HepG2 (cell line): ENCODE measurements around the gene AFG1L. TPM values are rescaled to one million over a fixed set of nuclear protein-coding genes. Genes with fewer than 3 reads are reported as not detected.

Experiments used
- ATAC-seq: fragments of 200-7000 bp; cut with Tn5 transposase; 3 replicates; pipeline ENCODE4 v1.9.1; 2020; ENCODE audit warnings: mild to moderate bottlenecking, moderate library complexity
- BruUV-seq: library from RNA; stranded (reverse); fragments of 400-500 nt; replicated peaks from 2 replicates; lab custom pipeline; 2021; lab: Mats Ljungman, UMichigan
- CTCF ChIA-PET: fragments of 300-600 bp; formaldehyde crosslinking; extraction: SDS; loops from one replicate; lab custom pipeline; 2021; ENCODE audit warnings: low total read pairs, inconsistent platforms, low intra/inter-chr PET ratio; lab: Yijun Ruan, JAX
- POLR2A ChIA-PET: fragments of 350-600 bp; sonication (Branson Sonifier 250); formaldehyde crosslinking; loops from one replicate; lab custom pipeline; 2020; ENCODE audit warnings: antibody characterized with exemption, inconsistent platforms; lab: Yijun Ruan, JAX
- DNase-seq: peaks from one replicate; pipeline ENCODE4 v3.0.0-alpha.2; 2015; ENCODE audit warnings: low spot score
- FAIRE-seq: peaks from 3 replicates; lab custom pipeline; 2011; peaks lifted over from hg19 to GRCh38; lab: Jason Lieb, UNC
- H2AFZ ChIP-seq: one replicate; pipeline ENCODE4 v1.6.1; 2011; ENCODE audit warnings: low read length, inconsistent platforms
- H3K27ac ChIP-seq: fragments of 300-600 bp; 3 replicates; pipeline ENCODE4 v1.8.0; 2011; ENCODE audit warnings: mixed run types, mild to moderate bottlenecking, mixed read lengths, low read length, inconsistent platforms; ENCODE audit not compliant: insufficient read depth; ENCODE audit errors: extremely low read length
- H3K27me3 ChIP-seq, 2 experiments: fragments of 200-600 bp in 1 of 2; 2 replicates in 1 of 2; 3 replicates in 1 of 2; pipeline versions ENCODE4 v1.6.0 to v1.8.0; 2011; ENCODE audit warnings: low read length in 2 of 2, mild to moderate bottlenecking in 2 of 2, moderate library complexity in 2 of 2, inconsistent platforms in 1 of 2; ENCODE audit not compliant: insufficient read depth in 2 of 2, control insufficient read depth in 1 of 2
- H3K36me3 ChIP-seq, 2 experiments: fragments of 200-600 bp in 1 of 2; replicated peaks in 1 of 2; 2 replicates in 1 of 2; 3 replicates in 1 of 2; pipeline versions ENCODE4 v1.5.1 to v1.8.0; 2011; ENCODE audit warnings: low read length in 2 of 2, inconsistent platforms in 1 of 2; ENCODE audit not compliant: insufficient read depth in 2 of 2, control insufficient read depth in 1 of 2
- H3K4me1 ChIP-seq: 2 replicates; pipeline ENCODE4 v1.5.1; 2012; ENCODE audit warnings: low read length, inconsistent platforms; ENCODE audit not compliant: insufficient read depth
- H3K4me2 ChIP-seq: 2 replicates; pipeline ENCODE4 v1.6.0; 2011; ENCODE audit warnings: low read depth, low read length, inconsistent platforms
- H3K4me3 ChIP-seq, 3 experiments: fragments of 200-600 bp in 1 of 3; sonication (generic), shearing (Covaris generic) in 1 of 3; replicated peaks in 1 of 3; 2 replicates each; pipeline ENCODE4 v1.5.1; 2011 to 2016; ENCODE audit warnings: low read length in 3 of 3, inconsistent platforms in 2 of 3, low read depth in 2 of 3, mild to moderate bottlenecking in 2 of 3, control low read depth in 1 of 3, mixed read lengths in 1 of 3; ENCODE audit not compliant: insufficient read depth in 1 of 3
- H3K79me2 ChIP-seq: one replicate; pipeline ENCODE4 v1.6.1; 2011; ENCODE audit warnings: low read length, inconsistent platforms; ENCODE audit not compliant: insufficient read depth
- H3K9ac ChIP-seq: 2 replicates; pipeline ENCODE4 v1.6.0; 2011; ENCODE audit warnings: mild to moderate bottlenecking, low read depth, low read length, inconsistent platforms; ENCODE audit not compliant: insufficient read depth
- H3K9me3 ChIP-seq: 2 replicates; pipeline ENCODE4 v1.5.1; 2012; ENCODE audit warnings: mild to moderate bottlenecking, low read length
- H4K20me1 ChIP-seq: 2 replicates; pipeline ENCODE4 v1.6.0; 2011; ENCODE audit warnings: inconsistent platforms, mild to moderate bottlenecking, low read length, moderate library complexity; ENCODE audit not compliant: insufficient read depth
- KDM2A ChIP-seq: sonication (generic); formaldehyde crosslinking; IDR thresholded peaks from 2 replicates; pipeline ENCODE4 v1.4.0; 2020; ENCODE audit warnings: low read depth, missing genetic modification reagents, borderline replicate concordance
- RFX3 ChIP-seq: IDR thresholded peaks from 2 replicates; pipeline ENCODE4 v1.6.1; 2016; ENCODE audit warnings: missing biosample characterization, missing genetic modification reagents
- SOX13 ChIP-seq, 3 experiments: fragments of 450-650 bp in 1 of 3; sonication (generic) in 1 of 3; formaldehyde crosslinking in 1 of 3; IDR thresholded peaks in 2 of 3; conservative IDR thresholded peaks in 1 of 3; 2 replicates each; pipeline versions ENCODE4 v1.5.0 to v1.6.1; 2016 to 2020; ENCODE audit warnings: antibody characterized with exemption in 1 of 3, mild to moderate bottlenecking in 1 of 3, missing compliant biosample characterization in 1 of 3, missing genetic modification reagents in 1 of 3, moderate library complexity in 1 of 3
- SP1 ChIP-seq, 2 experiments: fragments of 450-650 bp in 1 of 2; sonication (generic) in 1 of 2; formaldehyde crosslinking in 1 of 2; IDR thresholded peaks; 2 replicates each; pipeline versions ENCODE4 v1.4.0 to v1.6.1; 2016 to 2020; ENCODE audit warnings: missing genetic modification reagents in 1 of 2
- ZFP1 ChIP-seq: IDR thresholded peaks from 2 replicates; pipeline ENCODE4 v1.6.1; 2016
- ZZZ3 ChIP-seq: sonication (generic); formaldehyde crosslinking; IDR thresholded peaks from 2 replicates; pipeline ENCODE4 v1.4.0; 2020; ENCODE audit warnings: missing genetic modification reagents, mild to moderate bottlenecking, borderline replicate concordance
- WGBS: methylation state at CpG from one replicate; pipeline ENCODE4 v1.1.6; 2017; ENCODE audit warnings: low lambda C conversion rate; 5-methylcytosine and 5-hydroxymethylcytosine counted together
- in situ Hi-C: cut with HindIII; loops from 2 replicates; pipeline ENCODE4 v1.10.0; 2017; ENCODE audit warnings: low pct_unique_long_range_greater_than_20kb; ENCODE audit not compliant: extremely low pct_ligation_motif_present
- intact Hi-C: fragments of 100-400 bp; cut with micrococcal nuclease; formaldehyde crosslinking; loops from one replicate; pipeline ENCODE4 v1.10.0; 2022; ENCODE audit not compliant: unreplicated experiment
- polyA plus RNA-seq, 8 experiments: library from polyadenylated mRNA; depleted of rRNA in 3 of 8; stranded (reverse) in 7 of 8; unstranded in 1 of 8; fragments of >200 nt; fragmentation: Illumina TruSeq in 4 of 8; extraction: Trizol in 4 of 8; gene quantifications; 2 replicates each; pipeline versions ENCODE4 v1.2.1 to v1.2.3, GENCODE V29; 2011 to 2016; ENCODE audit warnings: low read depth in 4 of 8, missing spikeins in 1 of 8, mixed read lengths in 1 of 8; ENCODE audit not compliant: insufficient read depth in 1 of 8
- total RNA-seq, 5 experiments: library from RNA; depleted of rRNA; stranded (reverse); fragments of >200 nt; fragmentation: Illumina TruSeq; extraction: Trizol; gene quantifications; 2 replicates each; pipeline ENCODE4 v1.2.3, GENCODE V29; 2016; ENCODE audit warnings: low read depth in 1 of 5
- TF ChIP-seq, protein P1 (sequence below): sonication (generic); formaldehyde crosslinking; IDR thresholded peaks from 2 replicates; pipeline ENCODE4 v1.5.1; 2020; ENCODE audit warnings: mild to moderate bottlenecking, missing genetic modification reagents
- TF ChIP-seq, protein P2 (sequence below): sonication (generic); formaldehyde crosslinking; IDR thresholded peaks from 2 replicates; pipeline ENCODE4 v1.4.0; 2020; ENCODE audit warnings: missing genetic modification reagents
- TF ChIP-seq, protein P3 (sequence below): sonication (generic); formaldehyde crosslinking; IDR thresholded peaks from 2 replicates; pipeline ENCODE4 v1.5.0; 2020; ENCODE audit warnings: missing genetic modification reagents
- TF ChIP-seq, protein P4 (sequence below): sonication (generic); formaldehyde crosslinking; IDR thresholded peaks from 2 replicates; pipeline ENCODE4 v1.4.0; 2020; ENCODE audit warnings: missing genetic modification reagents, borderline replicate concordance
- TF ChIP-seq, protein P5 (sequence below): sonication (generic); formaldehyde crosslinking; IDR thresholded peaks from 2 replicates; pipeline ENCODE4 v1.8.0; 2022; ENCODE audit warnings: missing genetic modification reagents, mild to moderate bottlenecking, borderline replicate concordance

Gene AFG1L
- total and polyA plus RNA-seq, 2 of the 13 experiments (the other 11 are each of a cell fraction or from before 2014, with no cell fraction given) = 3.1 to 14.0 TPM

DNA sequence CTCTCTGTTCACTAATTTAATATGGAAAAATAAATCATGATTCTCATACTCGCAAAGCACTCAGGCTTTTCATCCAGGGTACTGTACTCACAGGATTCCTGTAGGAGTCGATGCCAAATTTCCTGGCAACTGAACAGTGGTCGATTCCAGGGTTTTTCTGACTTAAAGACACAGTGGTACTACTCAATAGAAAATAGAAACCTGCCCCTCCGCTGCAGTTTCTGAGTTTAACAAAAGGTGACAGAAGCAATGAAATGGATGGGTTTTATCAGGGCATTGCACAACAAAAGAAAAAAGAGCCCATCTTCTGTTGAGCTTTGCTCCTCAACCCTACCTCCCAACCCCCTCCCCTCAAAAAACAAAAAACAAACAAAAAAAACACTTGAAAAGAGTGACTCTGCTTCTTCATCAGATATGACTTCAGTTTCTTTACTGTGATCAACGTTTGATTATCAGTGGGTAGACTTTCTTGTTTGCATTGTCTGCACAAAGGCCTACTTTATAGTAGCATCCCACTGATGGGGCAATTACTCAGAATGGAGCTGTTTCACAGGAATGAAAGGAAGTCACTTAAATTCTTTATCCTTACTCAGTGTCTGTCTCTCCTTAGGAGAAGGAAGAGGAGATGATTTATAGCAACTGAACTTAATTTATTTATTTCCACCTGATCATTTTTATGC, 169.7 kb downstream of the AFG1L start:
- Histone ChIP-seq H4K20me1 (no peaks in the 10 kb centered on the region), H3K27me3 (no peaks in the 10 kb centered on the region), H3K4me2 (no peak overlapping the region), H3K79me2 (no peaks in the 10 kb centered on the region), H2AFZ (no peak overlapping the region), H3K9me3 (no peaks in the 10 kb centered on the region), H3K9ac (no peak overlapping the region), H3K27ac (no peak overlapping the region), H3K4me1 (peaks cover 30% of the 10 kb centered on the region), H3K36me3 (no peaks in the 10 kb centered on the region), H3K4me3 (no peak overlapping the region)
- peak; percentile 54 for FAIRE-seq
- peak; percentile 73 for DNase-seq
- intact Hi-C loops (no loop called here), in situ Hi-C loops (no loop called here)
- ATAC-seq = peak; percentile 73
- 25% methylated on average over 5 of the region's 5 CpGs for WGBS
- POLR2A ChIA-PET = no interaction called here
- CTCF ChIA-PET = no interaction called here
- no TSS peak for BruUV-seq
- no peak for TF ChIP-seq ZZZ3 (CRISPR knock-in tag)
- TF ChIP-seq KDM2A = no peak
- TF ChIP-seq, protein P1, sequence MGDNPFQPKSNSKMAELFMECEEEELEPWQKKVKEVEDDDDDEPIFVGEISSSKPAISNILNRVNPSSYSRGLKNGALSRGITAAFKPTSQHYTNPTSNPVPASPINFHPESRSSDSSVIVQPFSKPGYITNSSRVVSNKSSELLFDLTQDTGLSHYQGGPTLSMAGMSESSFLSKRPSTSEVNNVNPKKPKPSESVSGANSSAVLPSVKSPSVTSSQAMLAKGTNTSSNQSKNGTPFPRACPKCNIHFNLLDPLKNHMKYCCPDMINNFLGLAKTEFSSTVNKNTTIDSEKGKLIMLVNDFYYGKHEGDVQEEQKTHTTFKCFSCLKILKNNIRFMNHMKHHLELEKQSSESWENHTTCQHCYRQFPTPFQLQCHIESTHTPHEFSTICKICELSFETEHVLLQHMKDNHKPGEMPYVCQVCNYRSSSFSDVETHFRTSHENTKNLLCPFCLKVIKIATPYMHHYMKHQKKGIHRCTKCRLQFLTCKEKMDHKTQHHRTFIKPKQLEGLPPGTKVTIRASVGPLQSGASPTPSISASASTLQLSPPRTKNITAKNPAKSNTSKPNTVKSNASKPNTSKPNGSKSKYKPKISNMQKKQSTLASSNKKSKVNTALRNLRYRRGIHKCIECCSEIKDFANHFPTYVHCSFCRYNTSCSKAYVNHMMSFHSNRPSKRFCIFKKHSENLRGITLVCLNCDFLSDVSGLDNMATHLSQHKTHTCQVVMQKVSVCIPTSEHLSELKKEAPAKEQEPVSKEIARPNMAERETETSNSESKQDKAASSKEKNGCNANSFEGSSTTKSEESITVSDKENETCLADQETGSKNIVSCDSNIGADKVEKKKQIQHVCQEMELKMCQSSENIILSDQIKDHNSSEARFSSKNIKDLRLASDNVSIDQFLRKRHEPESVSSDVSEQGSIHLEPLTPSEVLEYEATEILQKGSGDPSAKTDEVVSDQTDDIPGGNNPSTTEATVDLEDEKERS (CRISPR knock-in tag) = no peak
- TF ChIP-seq, protein P2, sequence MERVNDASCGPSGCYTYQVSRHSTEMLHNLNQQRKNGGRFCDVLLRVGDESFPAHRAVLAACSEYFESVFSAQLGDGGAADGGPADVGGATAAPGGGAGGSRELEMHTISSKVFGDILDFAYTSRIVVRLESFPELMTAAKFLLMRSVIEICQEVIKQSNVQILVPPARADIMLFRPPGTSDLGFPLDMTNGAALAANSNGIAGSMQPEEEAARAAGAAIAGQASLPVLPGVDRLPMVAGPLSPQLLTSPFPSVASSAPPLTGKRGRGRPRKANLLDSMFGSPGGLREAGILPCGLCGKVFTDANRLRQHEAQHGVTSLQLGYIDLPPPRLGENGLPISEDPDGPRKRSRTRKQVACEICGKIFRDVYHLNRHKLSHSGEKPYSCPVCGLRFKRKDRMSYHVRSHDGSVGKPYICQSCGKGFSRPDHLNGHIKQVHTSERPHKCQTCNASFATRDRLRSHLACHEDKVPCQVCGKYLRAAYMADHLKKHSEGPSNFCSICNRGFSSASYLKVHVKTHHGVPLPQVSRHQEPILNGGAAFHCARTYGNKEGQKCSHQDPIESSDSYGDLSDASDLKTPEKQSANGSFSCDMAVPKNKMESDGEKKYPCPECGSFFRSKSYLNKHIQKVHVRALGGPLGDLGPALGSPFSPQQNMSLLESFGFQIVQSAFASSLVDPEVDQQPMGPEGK (CRISPR knock-in tag) = peak; percentile 63
- TF ChIP-seq, protein P3, sequence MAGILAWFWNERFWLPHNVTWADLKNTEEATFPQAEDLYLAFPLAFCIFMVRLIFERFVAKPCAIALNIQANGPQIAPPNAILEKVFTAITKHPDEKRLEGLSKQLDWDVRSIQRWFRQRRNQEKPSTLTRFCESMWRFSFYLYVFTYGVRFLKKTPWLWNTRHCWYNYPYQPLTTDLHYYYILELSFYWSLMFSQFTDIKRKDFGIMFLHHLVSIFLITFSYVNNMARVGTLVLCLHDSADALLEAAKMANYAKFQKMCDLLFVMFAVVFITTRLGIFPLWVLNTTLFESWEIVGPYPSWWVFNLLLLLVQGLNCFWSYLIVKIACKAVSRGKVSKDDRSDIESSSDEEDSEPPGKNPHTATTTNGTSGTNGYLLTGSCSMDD (CRISPR knock-in tag) = no peak
- no peak for TF ChIP-seq ZFP1
- TF ChIP-seq, protein P4, sequence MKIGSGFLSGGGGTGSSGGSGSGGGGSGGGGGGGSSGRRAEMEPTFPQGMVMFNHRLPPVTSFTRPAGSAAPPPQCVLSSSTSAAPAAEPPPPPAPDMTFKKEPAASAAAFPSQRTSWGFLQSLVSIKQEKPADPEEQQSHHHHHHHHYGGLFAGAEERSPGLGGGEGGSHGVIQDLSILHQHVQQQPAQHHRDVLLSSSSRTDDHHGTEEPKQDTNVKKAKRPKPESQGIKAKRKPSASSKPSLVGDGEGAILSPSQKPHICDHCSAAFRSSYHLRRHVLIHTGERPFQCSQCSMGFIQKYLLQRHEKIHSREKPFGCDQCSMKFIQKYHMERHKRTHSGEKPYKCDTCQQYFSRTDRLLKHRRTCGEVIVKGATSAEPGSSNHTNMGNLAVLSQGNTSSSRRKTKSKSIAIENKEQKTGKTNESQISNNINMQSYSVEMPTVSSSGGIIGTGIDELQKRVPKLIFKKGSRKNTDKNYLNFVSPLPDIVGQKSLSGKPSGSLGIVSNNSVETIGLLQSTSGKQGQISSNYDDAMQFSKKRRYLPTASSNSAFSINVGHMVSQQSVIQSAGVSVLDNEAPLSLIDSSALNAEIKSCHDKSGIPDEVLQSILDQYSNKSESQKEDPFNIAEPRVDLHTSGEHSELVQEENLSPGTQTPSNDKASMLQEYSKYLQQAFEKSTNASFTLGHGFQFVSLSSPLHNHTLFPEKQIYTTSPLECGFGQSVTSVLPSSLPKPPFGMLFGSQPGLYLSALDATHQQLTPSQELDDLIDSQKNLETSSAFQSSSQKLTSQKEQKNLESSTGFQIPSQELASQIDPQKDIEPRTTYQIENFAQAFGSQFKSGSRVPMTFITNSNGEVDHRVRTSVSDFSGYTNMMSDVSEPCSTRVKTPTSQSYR (CRISPR knock-in tag) = peak; percentile 47; the same call in 1 of the 2 replicates
- TF ChIP-seq SOX13 (IDR thresholded peaks at IDR 0.05) = no peak; the same call in 1 of the 2 replicates
- peak in 1 of 2 experiments; percentile 77; a peak in 2 of 4 replicates for TF ChIP-seq SOX13 (CRISPR knock-in tag; conservative IDR thresholded peaks at IDR 0.05 in 1 of 2, IDR thresholded peaks at IDR 0.05 in 1 of 2)
- no peak for TF ChIP-seq RFX3
- TF ChIP-seq, protein P5, sequence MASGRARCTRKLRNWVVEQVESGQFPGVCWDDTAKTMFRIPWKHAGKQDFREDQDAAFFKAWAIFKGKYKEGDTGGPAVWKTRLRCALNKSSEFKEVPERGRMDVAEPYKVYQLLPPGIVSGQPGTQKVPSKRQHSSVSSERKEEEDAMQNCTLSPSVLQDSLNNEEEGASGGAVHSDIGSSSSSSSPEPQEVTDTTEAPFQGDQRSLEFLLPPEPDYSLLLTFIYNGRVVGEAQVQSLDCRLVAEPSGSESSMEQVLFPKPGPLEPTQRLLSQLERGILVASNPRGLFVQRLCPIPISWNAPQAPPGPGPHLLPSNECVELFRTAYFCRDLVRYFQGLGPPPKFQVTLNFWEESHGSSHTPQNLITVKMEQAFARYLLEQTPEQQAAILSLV = no peak
- no peak for TF ChIP-seq SP1 (IDR thresholded peaks at IDR 0.05)
- TF ChIP-seq SP1 (CRISPR knock-in tag; IDR thresholded peaks at IDR 0.05) = no peak
